Neural crest cell (in vitro differentiated cells): ENCODE data around the gene HSD17B3. TPM values are rescaled to one million over a fixed set of nuclear protein-coding genes. Genes with fewer than 3 reads are reported as not detected.
A peak's percentile ranks its signal among the peaks of the same experiment; 100 is the strongest.

Experiments
- DNase-seq: peaks from one replicate; pipeline ENCODE4 v3.0.0; 2021; ENCODE audit warnings: low read depth, mixed read lengths, low spot score
- H3K27ac Mint-ChIP-seq: one replicate; pipeline ENCODE4 v1.8.0; 2021; ENCODE audit warnings: mild to moderate bottlenecking, mixed read lengths; ENCODE audit not compliant: unreplicated experiment
- H3K27me3 Mint-ChIP-seq: 2 replicates; pipeline ENCODE4 v1.8.0; 2021; ENCODE audit warnings: low read depth, mild to moderate bottlenecking, mixed read lengths
- H3K36me3 Mint-ChIP-seq: 2 replicates; pipeline ENCODE4 v1.8.0; 2021; ENCODE audit warnings: low read depth, mild to moderate bottlenecking, mixed read lengths
- H3K4me1 Mint-ChIP-seq: 2 replicates; pipeline ENCODE4 v1.8.0; 2021; ENCODE audit warnings: mixed read lengths
- H3K4me3 Mint-ChIP-seq: one replicate; pipeline ENCODE4 v1.8.0; 2021; ENCODE audit warnings: mild to moderate bottlenecking, mixed read lengths
- H3K9me3 Mint-ChIP-seq: 2 replicates; pipeline ENCODE4 v1.8.0; 2021; ENCODE audit warnings: mixed read lengths
- CTCF ChIP-seq: fragments of 200-600 bp; sonication (generic); conservative IDR thresholded peaks from 2 replicates; pipeline ENCODE4 v1.5.0; 2021; ENCODE audit warnings: antibody characterized with exemption, mild to moderate bottlenecking
- total RNA-seq: library from RNA; stranded (reverse); gene quantifications from 2 replicates; pipeline ENCODE4 v1.2.1, GENCODE V29; 2021

Gene HSD17B3
- total RNA-seq, 1 donor from 2014 or later: not detected

- no peak for DNase-seq
- Mint-ChIP-seq H3K27me3 (peaks cover 2% of the 10 kb centered on the region), H3K36me3 (no peaks in the 10 kb centered on the region), H3K27ac (peak overlapping the region; percentile 81), H3K4me3 (no peak overlapping the region), H3K9me3 (no peaks in the 10 kb centered on the region), H3K4me1 (peaks cover 4% of the 10 kb centered on the region)
- TF ChIP-seq CTCF: no peak
Observed at GRCh38 chr9:96202971-96203780, 98.8 kb downstream of the HSD17B3 start.

- Mint-ChIP-seq H3K27ac (no peak overlapping the region), H3K9me3 (no peaks in the 10 kb centered on the region), H3K4me1 (peaks cover 4% of the 10 kb centered on the region), H3K4me3 (no peak overlapping the region), H3K36me3 (no peaks in the 10 kb centered on the region), H3K27me3 (peaks cover 2% of the 10 kb centered on the region)
- no peak for TF ChIP-seq CTCF
- DNase-seq: no peak
Observed at GRCh38 chr9:96201140-96201539, 100.8 kb downstream of the HSD17B3 start.

GRCh38 chr9:96199006-96199405 is 103.0 kb downstream of the HSD17B3 start:
- peaks cover 4% of the 10 kb centered on the region for H3K4me1 Mint-ChIP-seq
- no peak overlapping the region for H3K4me3 Mint-ChIP-seq
- DNase-seq: no peak
- no peak for TF ChIP-seq CTCF
- no peaks in the 10 kb centered on the region for H3K9me3 Mint-ChIP-seq
- H3K36me3 Mint-ChIP-seq: no peaks in the 10 kb centered on the region
- H3K27ac Mint-ChIP-seq: no peak overlapping the region
- H3K27me3 Mint-ChIP-seq: peaks cover 2% of the 10 kb centered on the region

GRCh38 chr9:96195541-96195940 is 106.4 kb downstream of the HSD17B3 start:
- H3K4me3 Mint-ChIP-seq: no peak overlapping the region
- H3K4me1 Mint-ChIP-seq: no peaks in the 10 kb centered on the region
- H3K36me3 Mint-ChIP-seq: peaks cover 4% of the 10 kb centered on the region
- TF ChIP-seq CTCF: no peak
- peaks cover 2% of the 10 kb centered on the region for H3K27me3 Mint-ChIP-seq
- no peak for DNase-seq
- H3K9me3 Mint-ChIP-seq: peaks cover 5% of the 10 kb centered on the region
- H3K27ac Mint-ChIP-seq: no peak overlapping the region

GRCh38 chr9:96193236-96193755 is 108.7 kb downstream of the HSD17B3 start:
- peaks cover 4% of the 10 kb centered on the region for H3K36me3 Mint-ChIP-seq
- no peak overlapping the region for H3K4me3 Mint-ChIP-seq
- DNase-seq: no peak
- H3K27me3 Mint-ChIP-seq: peaks cover 6% of the 10 kb centered on the region
- H3K4me1 Mint-ChIP-seq: no peaks in the 10 kb centered on the region
- peaks cover 5% of the 10 kb centered on the region for H3K9me3 Mint-ChIP-seq
- H3K27ac Mint-ChIP-seq: no peak overlapping the region
- no peak for TF ChIP-seq CTCF
